HL-60 (cell line): Measurements from ENCODE around the gene IRS2.

Experiments used
- CTCF ChIP-seq: IDR thresholded peaks from one replicate; pipeline ENCODE4 v1.5.1; 2011; ENCODE audit warnings: low read length, control low read depth, inconsistent platforms; ENCODE audit not compliant: insufficient read depth
- GABPA ChIP-seq: IDR thresholded peaks from 2 replicates; pipeline ENCODE4 v1.6.1; 2012; ENCODE audit warnings: low read depth
- POLR2AphosphoS5 ChIP-seq: IDR thresholded peaks from 2 replicates; pipeline ENCODE4 v1.6.1; 2012; ENCODE audit warnings: low read depth
- REST ChIP-seq: IDR thresholded peaks from 2 replicates; pipeline ENCODE4 v1.6.1; 2012; ENCODE audit warnings: low read depth; ENCODE audit not compliant: insufficient replicate concordance
- SPI1 ChIP-seq: IDR thresholded peaks from 2 replicates; pipeline ENCODE4 v1.6.1; 2012; ENCODE audit warnings: low read depth, mild to moderate bottlenecking, borderline replicate concordance

GRCh38 chr13:109804654-109805053, 18.3 kb upstream of the IRS2 start:
- TF ChIP-seq CTCF: no peak
- TF ChIP-seq POLR2AphosphoS5: no peak
- peak; percentile 90 for TF ChIP-seq REST
- TF ChIP-seq GABPA: no peak
- no peak for TF ChIP-seq SPI1
